ENCODE data around the gene GRHL1. TPM values are rescaled to one million over a fixed set of nuclear protein-coding genes. Genes with fewer than 3 reads are reported as not detected.

The GRHL1 gene
- total RNA-seq, 1 experiment from 2014 or later, result 10.3 TPM

GRCh38 chr2:9993488-9994165 is 42.1 kb downstream of the GRHL1 start:
- CTCF ChIA-PET, result interaction anchor here (0.5 to 1.2 kb wide), 2 partner anchors 9 to 10 kb away, joined by 3 to 8 read pairs; no protein-coding TSS in a partner anchor
- POLR2A ChIA-PET (ENCODE audit: unreplicated experiment), result no interaction called here
- intact Hi-C loops (cut with micrococcal nuclease), result no loop called here

DNA sequence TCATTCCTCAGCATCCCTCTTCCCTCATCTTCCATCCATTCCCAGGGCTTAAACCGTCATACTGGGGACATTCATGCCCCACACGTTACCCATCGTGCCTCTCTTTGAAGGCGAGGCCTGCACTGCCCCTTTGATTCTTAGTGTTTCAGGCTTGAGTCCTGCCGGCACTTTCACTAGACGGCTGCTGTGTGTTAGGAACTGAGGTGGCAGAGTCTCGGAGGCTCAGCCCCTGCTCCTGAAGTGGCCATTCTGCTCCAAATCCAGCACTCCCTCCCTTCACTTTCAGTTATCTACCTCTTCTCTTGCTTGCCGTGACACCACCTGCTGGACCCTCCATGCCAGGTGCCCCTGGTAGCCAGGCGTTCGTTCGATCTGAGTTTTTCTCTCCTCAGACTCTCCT is 43.0 kb downstream of the GRHL1 start:
- Histone ChIP-seq H3K9me2 (replicated peaks; ENCODE audit: low read length) (no peaks in the 10 kb centered on the region), H3K9me3 (ENCODE audit: low read length) (no peaks in the 10 kb centered on the region), H3K27me3 (ENCODE audit: low read length) (no peaks in the 10 kb centered on the region), H3K4me2 (ENCODE audit: low read length) (no peak overlapping the region), H3K79me2 (ENCODE audit: low read length) (no peaks in the 10 kb centered on the region), H3K36me3 (ENCODE audit: low read depth, low read length) (peaks cover 3% of the 10 kb centered on the region; the same call in 1 of the 2 replicates), H3F3A (ENCODE audit: low read length, unreplicated experiment) (no peaks in the 10 kb centered on the region), H4K20me1 (ENCODE audit: low read length) (no peaks in the 10 kb centered on the region), H3K4me3 (ENCODE audit: low read length) (no peak overlapping the region), H2AFZ (ENCODE audit: low read length) (no peak overlapping the region), H3K9ac (ENCODE audit: low read length) (no peak overlapping the region), H3K4me1 (ENCODE audit: insufficient read depth, low read length) (peaks cover 24% of the 10 kb centered on the region), H3K27ac (ENCODE audit: low read length) (no peak overlapping the region)
- ChIA-PET CTCF (no interaction called here), POLR2A (ENCODE audit: unreplicated experiment) (no interaction called here)
- TF ChIP-seq CTCF (conservative IDR thresholded peaks at IDR 0.05; ENCODE audit: low read depth, low read length), result no peak
- TF ChIP-seq EZH2 (IDR thresholded peaks at IDR 0.05; ENCODE audit: low read length, unreplicated experiment), result no peak
- TF ChIP-seq EZH2phosphoT487 (IDR thresholded peaks at IDR 0.05; ENCODE audit: borderline replicate concordance, low read length), result no peak
- intact Hi-C loops (cut with micrococcal nuclease), result no loop called here
- DNase-seq (no peak), ATAC-seq (no peak)
- no TSS peak for BruUV-seq (replicated peaks)

More at GRCh38 chr2:9993488-9994165, 42.1 kb downstream of the GRHL1 start:
- Histone ChIP-seq H3K9ac (ENCODE audit: low read length) (no peak overlapping the region), H3F3A (ENCODE audit: low read length, unreplicated experiment) (no peaks in the 10 kb centered on the region), H3K9me2 (replicated peaks; ENCODE audit: low read length) (no peaks in the 10 kb centered on the region), H3K79me2 (ENCODE audit: low read length) (no peaks in the 10 kb centered on the region), H3K9me3 (ENCODE audit: low read length) (no peaks in the 10 kb centered on the region), H3K27me3 (ENCODE audit: low read length) (no peaks in the 10 kb centered on the region), H3K4me2 (ENCODE audit: low read length) (no peak overlapping the region), H2AFZ (ENCODE audit: low read length) (no peak overlapping the region), H3K27ac (ENCODE audit: low read length) (no peak overlapping the region), H3K4me3 (ENCODE audit: low read length) (no peak overlapping the region), H4K20me1 (ENCODE audit: low read length) (no peaks in the 10 kb centered on the region), H3K4me1 (ENCODE audit: insufficient read depth, low read length) (peaks cover 24% of the 10 kb centered on the region), H3K36me3 (ENCODE audit: low read depth, low read length) (0 out of 2 replicates have a peak, but pooled peaks cover 3% of the 10 kb centered on the region)
- no TSS peak for BruUV-seq (replicated peaks)
- ATAC-seq (no peak), DNase-seq (no peak)
- TF ChIP-seq EZH2phosphoT487 (IDR thresholded peaks at IDR 0.05; ENCODE audit: borderline replicate concordance, low read length), result no peak
- TF ChIP-seq EZH2 (IDR thresholded peaks at IDR 0.05; ENCODE audit: low read length, unreplicated experiment), result no peak
- no peak for TF ChIP-seq CTCF (conservative IDR thresholded peaks at IDR 0.05; ENCODE audit: low read depth, low read length)

- Histone ChIP-seq H3K27me3 (ENCODE audit: low read length) (no peaks in the 10 kb centered on the region), H3K27ac (ENCODE audit: low read length) (no peak overlapping the region), H3K4me3 (ENCODE audit: low read length) (no peak overlapping the region), H3K36me3 (ENCODE audit: low read depth, low read length) (peaks cover 3% of the 10 kb centered on the region; the same call in 1 of the 2 replicates), H3K4me2 (ENCODE audit: low read length) (no peak overlapping the region), H2AFZ (ENCODE audit: low read length) (no peak overlapping the region), H3K9me2 (replicated peaks; ENCODE audit: low read length) (no peaks in the 10 kb centered on the region), H3K4me1 (ENCODE audit: insufficient read depth, low read length) (peaks cover 24% of the 10 kb centered on the region), H3F3A (ENCODE audit: low read length, unreplicated experiment) (no peaks in the 10 kb centered on the region), H4K20me1 (ENCODE audit: low read length) (no peaks in the 10 kb centered on the region), H3K9me3 (ENCODE audit: low read length) (no peaks in the 10 kb centered on the region), H3K79me2 (ENCODE audit: low read length) (no peaks in the 10 kb centered on the region), H3K9ac (ENCODE audit: low read length) (no peak overlapping the region)
- DNase-seq, result no peak
- TF ChIP-seq EZH2phosphoT487 (IDR thresholded peaks at IDR 0.05; ENCODE audit: borderline replicate concordance, low read length) (no peak), EZH2 (IDR thresholded peaks at IDR 0.05; ENCODE audit: low read length, unreplicated experiment) (no peak), CTCF (conservative IDR thresholded peaks at IDR 0.05; ENCODE audit: low read depth, low read length) (no peak)
- ATAC-seq, result no peak
- intact Hi-C loops (cut with micrococcal nuclease), result no loop called here
- ChIA-PET POLR2A (ENCODE audit: unreplicated experiment) (no interaction called here), CTCF (no interaction called here)
- BruUV-seq (replicated peaks), result no TSS peak
These were observed 43.6 kb downstream of the GRHL1 start for GRCh38 chr2:9995059-9995458.

Data from PC-3 (cell line).